HEK293 (cell line): Measurements from ENCODE around the gene CA5A.

Experiments
- ZNF146 ChIP-seq: fragments of 450-650 bp; formaldehyde crosslinking; IDR thresholded peaks from 2 replicates; pipeline ENCODE4 v1.5.1; 2016; ENCODE audit warnings: missing biosample characterization, missing genetic modification characterization
- ZNF558 ChIP-seq: fragments of 450-650 bp; formaldehyde crosslinking; IDR thresholded peaks from 2 replicates; pipeline ENCODE4 v1.5.1; 2016; ENCODE audit warnings: missing biosample characterization, missing genetic modification characterization
- TF ChIP-seq, protein P1 (sequence below): fragments of 450-650 bp; formaldehyde crosslinking; IDR thresholded peaks from 2 replicates; pipeline ENCODE4 v1.5.1; 2016; ENCODE audit warnings: missing biosample characterization, missing genetic modification characterization

GRCh38 chr16:87877942-87878507 lies 58.3 kb downstream of the CA5A start:
- TF ChIP-seq ZNF558 (tag by site-specific recombination) (no peak), ZNF146 (tag by site-specific recombination) (no peak)
- TF ChIP-seq, protein P1, sequence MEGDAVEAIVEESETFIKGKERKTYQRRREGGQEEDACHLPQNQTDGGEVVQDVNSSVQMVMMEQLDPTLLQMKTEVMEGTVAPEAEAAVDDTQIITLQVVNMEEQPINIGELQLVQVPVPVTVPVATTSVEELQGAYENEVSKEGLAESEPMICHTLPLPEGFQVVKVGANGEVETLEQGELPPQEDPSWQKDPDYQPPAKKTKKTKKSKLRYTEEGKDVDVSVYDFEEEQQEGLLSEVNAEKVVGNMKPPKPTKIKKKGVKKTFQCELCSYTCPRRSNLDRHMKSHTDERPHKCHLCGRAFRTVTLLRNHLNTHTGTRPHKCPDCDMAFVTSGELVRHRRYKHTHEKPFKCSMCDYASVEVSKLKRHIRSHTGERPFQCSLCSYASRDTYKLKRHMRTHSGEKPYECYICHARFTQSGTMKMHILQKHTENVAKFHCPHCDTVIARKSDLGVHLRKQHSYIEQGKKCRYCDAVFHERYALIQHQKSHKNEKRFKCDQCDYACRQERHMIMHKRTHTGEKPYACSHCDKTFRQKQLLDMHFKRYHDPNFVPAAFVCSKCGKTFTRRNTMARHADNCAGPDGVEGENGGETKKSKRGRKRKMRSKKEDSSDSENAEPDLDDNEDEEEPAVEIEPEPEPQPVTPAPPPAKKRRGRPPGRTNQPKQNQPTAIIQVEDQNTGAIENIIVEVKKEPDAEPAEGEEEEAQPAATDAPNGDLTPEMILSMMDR (tag by site-specific recombination), result no peak
